Sigmoid colon (tissue), 7 donors: ENCODE data around the gene SLC37A3. TPM values are rescaled to one million over a fixed set of nuclear protein-coding genes. Genes with fewer than 3 reads are reported as not detected.

ENCODE experiments used
- DNase-seq: peaks from one replicate; pipeline ENCODE4 v3.0.0-alpha.2; 2019
- H3K27ac ChIP-seq, 4 donors: fragments of 200-600 bp; sonication (generic); one replicate each; pipeline ENCODE4 v1.5.1; 2016 to 2019; ENCODE audit warnings: mild to moderate bottlenecking in 1 of 4
- H3K27me3 ChIP-seq, 3 donors: fragments of 200-600 bp; sonication (generic); one replicate each; pipeline ENCODE4 v1.5.1; 2019; ENCODE audit warnings: mild to moderate bottlenecking in 1 of 3
- H3K36me3 ChIP-seq, 4 donors: fragments of 200-600 bp; sonication (generic); one replicate each; pipeline ENCODE4 v1.5.1; 2016 to 2019
- H3K4me1 ChIP-seq, 4 donors: fragments of 200-600 bp; sonication (generic); one replicate each; pipeline ENCODE4 v1.5.1; 2017 to 2019
- H3K4me3 ChIP-seq, 4 donors: fragments of 200-600 bp; sonication (generic); one replicate each; pipeline ENCODE4 v1.5.1; 2017 to 2019; ENCODE audit warnings: mild to moderate bottlenecking in 2 of 4, moderate library complexity in 1 of 4
- H3K9me3 ChIP-seq, 4 donors: fragments of 200-600 bp in 3 of 4; sonication (generic) in 3 of 4; one replicate each; pipeline versions ENCODE4 v1.5.1 to v1.6.1; 2013 to 2019
- EP300 ChIP-seq, 4 donors: sonication (generic); formaldehyde crosslinking; IDR thresholded peaks; one replicate each; pipeline ENCODE4 v1.6.1; 2017; ENCODE audit warnings: antibody characterized with exemption in 4 of 4
- POLR2A ChIP-seq, 2 donors: fragments of 450-650 bp; IDR thresholded peaks; one replicate each; pipeline ENCODE4 v1.6.1; 2016; ENCODE audit warnings: antibody characterized with exemption in 2 of 2, mild to moderate bottlenecking in 2 of 2, moderate library complexity in 2 of 2
- POLR2AphosphoS5 ChIP-seq, 4 donors: sonication (generic); formaldehyde crosslinking; IDR thresholded peaks; one replicate each; pipeline ENCODE4 v1.6.1; 2017; ENCODE audit warnings: antibody characterized with exemption in 4 of 4
- WGBS, 2 donors: extraction: QIAGEN DNeasy Blood & Tissue Kit; methylation state at CpG; one replicate each; pipeline ENCODE4 v1.1.7; 2013; 5-methylcytosine and 5-hydroxymethylcytosine counted together
- intact Hi-C: fragments of 100-400 bp; cut with DNase I; formaldehyde crosslinking; loops from one replicate; pipeline ENCODE4 v1.15.1; 2023
- polyA plus RNA-seq, 3 donors: library from polyadenylated mRNA; stranded (reverse); fragments of 200-250 nt; gene quantifications; one replicate each; pipeline ENCODE4 v1.2.3, GENCODE V29; 2013
- total RNA-seq, 4 donors: library from RNA; depleted of rRNA; stranded (reverse); fragments of >200 nt; gene quantifications; one replicate each; pipeline ENCODE4 v1.1.0, GENCODE V29; 2016
- TF ChIP-seq, protein P1 (sequence below), 4 experiments: fragments of 450-650 bp in 3 of 4; fragments of 200-600 bp in 1 of 4; IDR thresholded peaks; one replicate each; pipeline ENCODE4 v1.5.1; 2016 to 2019; ENCODE audit warnings: antibody characterized with exemption in 4 of 4, mild to moderate bottlenecking in 3 of 4, moderate library complexity in 2 of 4
- donor health status: healthy with polysubstance abuse.
- donor health status: Bipolar disorder and iron deficiency.
- donor health status: healthy.

Gene SLC37A3
- total and polyA plus RNA-seq, 7 donors: 12.3 to 109 (median 54.6) TPM

DNA sequence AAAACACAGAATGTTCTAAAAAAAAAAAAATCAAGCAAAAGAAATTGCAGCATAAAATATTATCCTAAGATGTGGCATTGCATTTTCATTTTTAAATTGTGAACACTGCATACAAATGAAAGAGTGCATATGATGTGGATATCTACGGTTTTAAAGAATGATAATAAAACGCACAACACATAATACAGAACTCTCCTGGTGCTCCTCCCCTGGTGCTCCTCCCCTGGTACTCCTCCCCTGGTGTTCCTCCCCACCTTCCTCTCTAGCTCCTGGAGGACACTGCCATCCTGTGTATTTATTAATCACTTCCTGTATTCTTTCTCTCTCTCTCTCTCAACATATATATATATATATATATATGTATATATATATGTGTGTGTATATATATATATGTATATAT is 100.1 kb downstream of the SLC37A3 start:
- Histone ChIP-seq H3K27me3 (no peaks in the 10 kb centered on the region), H3K9me3 (no peaks in the 10 kb centered on the region), H3K4me1 (no peaks in the 10 kb centered on the region), H3K4me3 (no peak overlapping the region), H3K36me3 (no peaks in the 10 kb centered on the region), H3K27ac (no peak overlapping the region)
- intact Hi-C loops: no loop called here
- TF ChIP-seq POLR2A (IDR thresholded peaks at IDR 0.05) (no peak), EP300 (IDR thresholded peaks at IDR 0.05) (no peak)
- WGBS, 2 donors: 59 to 87% methylated on average over 2 of the region's 2 CpGs
- DNase-seq: no peak

DNA sequence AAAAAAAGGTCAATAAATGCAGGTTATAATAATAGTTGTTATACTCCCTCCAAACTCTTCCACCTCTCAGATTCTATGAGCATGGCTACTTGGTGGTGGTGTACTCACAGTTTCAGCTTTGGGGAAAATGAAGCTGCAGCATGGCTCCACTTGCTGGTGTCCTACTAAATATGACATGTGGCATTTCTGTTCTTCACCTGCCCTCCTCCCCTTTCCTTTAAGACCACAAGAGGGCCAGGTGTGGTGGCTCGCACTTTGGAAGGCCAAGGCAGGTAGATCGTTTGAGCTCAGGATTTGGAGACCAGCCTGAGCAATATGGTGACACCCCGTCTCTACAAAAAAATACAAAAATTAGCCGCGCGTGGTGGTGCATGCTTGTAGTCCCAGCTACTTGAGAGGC is 101.1 kb downstream of the SLC37A3 start:
- Histone ChIP-seq H3K27ac (no peak overlapping the region), H3K9me3 (no peaks in the 10 kb centered on the region), H3K4me3 (no peak overlapping the region), H3K4me1 (no peaks in the 10 kb centered on the region), H3K36me3 (no peaks in the 10 kb centered on the region), H3K27me3 (no peaks in the 10 kb centered on the region)
- TF ChIP-seq EP300 (IDR thresholded peaks at IDR 0.05) (no peak), POLR2AphosphoS5 (IDR thresholded peaks at IDR 0.05) (no peak), POLR2A (IDR thresholded peaks at IDR 0.05) (no peak)
- TF ChIP-seq, protein P1, sequence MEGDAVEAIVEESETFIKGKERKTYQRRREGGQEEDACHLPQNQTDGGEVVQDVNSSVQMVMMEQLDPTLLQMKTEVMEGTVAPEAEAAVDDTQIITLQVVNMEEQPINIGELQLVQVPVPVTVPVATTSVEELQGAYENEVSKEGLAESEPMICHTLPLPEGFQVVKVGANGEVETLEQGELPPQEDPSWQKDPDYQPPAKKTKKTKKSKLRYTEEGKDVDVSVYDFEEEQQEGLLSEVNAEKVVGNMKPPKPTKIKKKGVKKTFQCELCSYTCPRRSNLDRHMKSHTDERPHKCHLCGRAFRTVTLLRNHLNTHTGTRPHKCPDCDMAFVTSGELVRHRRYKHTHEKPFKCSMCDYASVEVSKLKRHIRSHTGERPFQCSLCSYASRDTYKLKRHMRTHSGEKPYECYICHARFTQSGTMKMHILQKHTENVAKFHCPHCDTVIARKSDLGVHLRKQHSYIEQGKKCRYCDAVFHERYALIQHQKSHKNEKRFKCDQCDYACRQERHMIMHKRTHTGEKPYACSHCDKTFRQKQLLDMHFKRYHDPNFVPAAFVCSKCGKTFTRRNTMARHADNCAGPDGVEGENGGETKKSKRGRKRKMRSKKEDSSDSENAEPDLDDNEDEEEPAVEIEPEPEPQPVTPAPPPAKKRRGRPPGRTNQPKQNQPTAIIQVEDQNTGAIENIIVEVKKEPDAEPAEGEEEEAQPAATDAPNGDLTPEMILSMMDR (IDR thresholded peaks at IDR 0.05): no peak
- intact Hi-C loops: no loop called here
- WGBS, 2 donors: 90 to 94% methylated on average over 6 of the region's 6 CpGs
- no peak for DNase-seq

DNA sequence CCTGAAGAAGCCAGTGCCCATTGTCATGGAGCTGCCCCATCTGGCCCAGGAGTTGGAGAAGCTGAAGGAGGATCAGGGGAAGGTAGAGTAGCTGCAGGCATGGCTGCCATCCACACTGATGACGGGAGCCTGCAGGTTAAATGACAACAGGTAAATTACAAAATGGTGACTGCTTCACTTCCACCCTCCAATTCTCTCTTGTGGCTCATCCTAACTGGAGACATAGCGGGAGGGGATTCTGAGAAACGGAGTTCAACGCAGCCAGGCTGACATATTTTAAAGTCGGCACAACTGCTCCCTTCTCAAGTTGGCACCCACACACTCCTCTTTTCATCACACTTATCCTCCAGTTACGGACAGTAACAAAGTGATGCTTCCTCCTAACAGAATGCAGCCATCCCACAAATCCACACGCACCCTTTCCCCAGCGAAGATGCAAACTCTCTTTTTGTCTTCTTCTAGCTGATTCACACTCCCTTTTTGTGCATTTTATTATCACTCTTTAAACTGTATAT is 103.0 kb downstream of the SLC37A3 start:
- H3K4me3 ChIP-seq: no peak overlapping the region
- intact Hi-C loops: no loop called here
- 95 to 98% methylated on average over 8 of the region's 8 CpGs for WGBS, 2 donors

DNA sequence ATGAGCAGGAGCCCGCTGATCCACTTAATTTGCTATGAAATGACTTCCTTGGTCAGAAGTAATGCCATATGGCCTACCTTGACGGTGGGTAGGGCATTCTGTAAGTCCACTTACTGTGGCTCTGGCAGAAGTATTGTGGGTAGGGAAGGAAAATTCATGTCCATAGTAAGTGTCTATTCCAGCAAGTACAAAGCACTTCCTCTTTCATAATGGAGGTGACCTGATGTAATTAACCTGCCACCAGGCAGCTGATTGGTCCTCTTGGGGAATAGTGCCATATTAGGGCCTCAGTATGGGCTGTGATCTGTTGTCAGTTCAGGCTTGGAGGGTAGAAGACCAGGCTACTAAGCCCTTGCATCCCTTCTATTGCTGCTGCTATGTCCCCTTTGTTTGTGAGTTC is 103.9 kb downstream of the SLC37A3 start:
- Histone ChIP-seq H3K4me3 (no peak overlapping the region), H3K36me3 (no peaks in the 10 kb centered on the region), H3K27me3 (no peaks in the 10 kb centered on the region), H3K9me3 (no peaks in the 10 kb centered on the region), H3K27ac (no peak overlapping the region), H3K4me1 (no peaks in the 10 kb centered on the region)
- DNase-seq: no peak
- no peak for TF ChIP-seq POLR2A (IDR thresholded peaks at IDR 0.05)
- TF ChIP-seq, protein P1 (IDR thresholded peaks at IDR 0.05): no peak
- TF ChIP-seq POLR2AphosphoS5 (IDR thresholded peaks at IDR 0.05): no peak
- no peak for TF ChIP-seq EP300 (IDR thresholded peaks at IDR 0.05)
- intact Hi-C loops: no loop called here
- 97% methylated on average over 2 of the region's 2 CpGs for WGBS, 2 donors

More for the DNA sequence above, 103.0 kb downstream of the SLC37A3 start:
- Histone ChIP-seq H3K4me1 (no peaks in the 10 kb centered on the region), H3K27me3 (no peaks in the 10 kb centered on the region), H3K27ac (no peak overlapping the region), H3K9me3 (no peaks in the 10 kb centered on the region), H3K36me3 (no peaks in the 10 kb centered on the region)
- DNase-seq: no peak
- TF ChIP-seq, protein P1 (IDR thresholded peaks at IDR 0.05): no peak
- no peak for TF ChIP-seq POLR2AphosphoS5 (IDR thresholded peaks at IDR 0.05)
- TF ChIP-seq EP300 (IDR thresholded peaks at IDR 0.05): no peak
- no peak for TF ChIP-seq POLR2A (IDR thresholded peaks at IDR 0.05)

DNA sequence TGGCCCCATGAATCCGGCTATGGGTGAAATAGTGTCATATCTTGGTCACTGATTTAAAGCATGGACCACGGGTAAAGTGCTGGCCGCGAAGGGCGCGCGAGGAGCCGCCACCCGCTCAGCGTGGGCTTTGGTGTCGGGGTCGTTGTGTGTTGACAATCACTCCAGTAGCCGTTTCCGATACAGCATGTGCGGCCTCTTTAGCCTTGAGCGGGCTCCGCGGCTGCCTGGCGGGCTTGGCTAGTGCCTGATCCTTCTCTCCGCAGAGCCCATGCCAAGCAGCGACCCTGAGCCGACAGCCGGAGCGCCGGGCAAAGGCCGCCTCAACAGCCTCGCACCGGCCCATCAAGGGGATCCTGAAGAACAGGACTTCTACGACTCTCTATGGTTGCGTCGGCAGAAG is 105.9 kb downstream of the SLC37A3 start:
- H3K9me3 ChIP-seq: no peaks in the 10 kb centered on the region
- no peaks in the 10 kb centered on the region for H3K4me1 ChIP-seq
- H3K27me3 ChIP-seq: no peaks in the 10 kb centered on the region
- no peak for TF ChIP-seq POLR2A (IDR thresholded peaks at IDR 0.05)
- TF ChIP-seq, protein P1 (IDR thresholded peaks at IDR 0.05): no peak
- TF ChIP-seq EP300 (IDR thresholded peaks at IDR 0.05): no peak
- no peak for TF ChIP-seq POLR2AphosphoS5 (IDR thresholded peaks at IDR 0.05)
- 93 to 97% methylated on average over 31 of the region's 31 CpGs for WGBS, 2 donors
- no peak overlapping the region for H3K4me3 ChIP-seq
- intact Hi-C loops: no loop called here
- H3K36me3 ChIP-seq: no peaks in the 10 kb centered on the region
- H3K27ac ChIP-seq: no peak overlapping the region
- no peak for DNase-seq
